Muscle layer of colon (tissue), 2 donors: ENCODE results near the gene SNAI3.

Source experiments
- H3K27ac ChIP-seq: one replicate; pipeline ENCODE4 v1.7.0; 2013; ENCODE audit warnings: low read depth, mild to moderate bottlenecking, low read length, moderate library complexity
- H3K27me3 ChIP-seq, 2 donors: one replicate each; pipeline ENCODE4 v1.7.0; 2013; ENCODE audit warnings: low read length in 2 of 2, mild to moderate bottlenecking in 2 of 2; ENCODE audit not compliant: insufficient read depth in 2 of 2, control insufficient read depth in 1 of 2
- H3K36me3 ChIP-seq: one replicate; pipeline ENCODE4 v1.7.0; 2013; ENCODE audit warnings: mild to moderate bottlenecking, low read length; ENCODE audit not compliant: insufficient read depth
- H3K4me1 ChIP-seq: one replicate; pipeline ENCODE4 v1.7.0; 2013; ENCODE audit warnings: mild to moderate bottlenecking, low read length; ENCODE audit not compliant: insufficient read depth
- H3K4me3 ChIP-seq, 2 donors: one replicate each; pipeline ENCODE4 v1.7.0; 2013; ENCODE audit warnings: low read length in 2 of 2, low read depth in 1 of 2, mild to moderate bottlenecking in 1 of 2, moderate library complexity in 1 of 2
- H3K9ac ChIP-seq: one replicate; pipeline ENCODE4 v1.7.0; 2013; ENCODE audit warnings: low read length
- H3K9me3 ChIP-seq: one replicate; pipeline ENCODE4 v1.7.0; 2013; ENCODE audit warnings: mild to moderate bottlenecking, low read length
- donor health status: abdominal sarcoma.
- donor health status: Adenocarcinoma of cecum.

Gene SNAI3

GRCh38 chr16:88712362-88712979 is 26.2 kb upstream of the SNAI3 start:
- Histone ChIP-seq H3K36me3 (peaks cover 39% of the 10 kb centered on the region), H3K4me3 (no peak overlapping the region), H3K27ac (no peak overlapping the region), H3K27me3 (no peaks in the 10 kb centered on the region), H3K9me3 (no peaks in the 10 kb centered on the region), H3K9ac (no peak overlapping the region), H3K4me1 (peaks cover 2% of the 10 kb centered on the region)

GRCh38 chr16:88711750-88712340 is 25.5 kb upstream of the SNAI3 start:
- Histone ChIP-seq H3K27me3 (no peaks in the 10 kb centered on the region), H3K4me3 (no peak overlapping the region), H3K9me3 (no peaks in the 10 kb centered on the region), H3K36me3 (peaks cover 33% of the 10 kb centered on the region), H3K27ac (no peak overlapping the region), H3K4me1 (peaks cover 8% of the 10 kb centered on the region), H3K9ac (no peak overlapping the region)

DNA sequence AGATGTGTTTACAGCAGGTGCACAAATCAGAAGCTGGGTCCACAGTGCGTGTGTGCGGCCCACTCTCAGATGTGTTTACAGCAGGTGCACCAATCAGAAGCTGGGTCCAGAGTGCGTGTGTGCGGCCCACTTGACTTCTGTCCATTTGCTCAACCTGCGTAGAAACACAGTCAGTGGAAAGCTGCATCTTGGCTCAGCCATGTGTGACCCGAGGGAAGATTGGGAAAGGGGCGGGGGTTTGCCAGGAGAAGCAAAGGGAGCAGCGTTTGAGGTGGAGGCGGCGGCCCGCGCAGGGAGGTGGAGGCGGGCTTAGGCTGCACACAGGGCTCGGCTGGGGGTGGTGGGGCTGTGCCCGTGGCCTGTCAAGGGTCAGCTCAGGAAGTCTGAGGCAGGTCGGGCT is 24.2 kb upstream of the SNAI3 start:
- Histone ChIP-seq H3K27me3 (no peaks in the 10 kb centered on the region), H3K9ac (no peak overlapping the region), H3K4me1 (peaks cover 10% of the 10 kb centered on the region), H3K36me3 (peaks cover 20% of the 10 kb centered on the region), H3K4me3 (no peak overlapping the region), H3K27ac (no peak overlapping the region), H3K9me3 (no peaks in the 10 kb centered on the region)

- peak overlapping the region; percentile 88 for H3K27ac ChIP-seq
- no peaks in the 10 kb centered on the region for H3K36me3 ChIP-seq
- no peaks in the 10 kb centered on the region for H3K27me3 ChIP-seq
- H3K9ac ChIP-seq, result peak overlapping the region; percentile 63
- H3K4me3 ChIP-seq, result peak overlapping the region; percentile 95 to 99
- peaks cover 20% of the 10 kb centered on the region for H3K4me1 ChIP-seq
- no peaks in the 10 kb centered on the region for H3K9me3 ChIP-seq
Observed at GRCh38 chr16:88706965-88707826, 20.9 kb upstream of the SNAI3 start.

DNA sequence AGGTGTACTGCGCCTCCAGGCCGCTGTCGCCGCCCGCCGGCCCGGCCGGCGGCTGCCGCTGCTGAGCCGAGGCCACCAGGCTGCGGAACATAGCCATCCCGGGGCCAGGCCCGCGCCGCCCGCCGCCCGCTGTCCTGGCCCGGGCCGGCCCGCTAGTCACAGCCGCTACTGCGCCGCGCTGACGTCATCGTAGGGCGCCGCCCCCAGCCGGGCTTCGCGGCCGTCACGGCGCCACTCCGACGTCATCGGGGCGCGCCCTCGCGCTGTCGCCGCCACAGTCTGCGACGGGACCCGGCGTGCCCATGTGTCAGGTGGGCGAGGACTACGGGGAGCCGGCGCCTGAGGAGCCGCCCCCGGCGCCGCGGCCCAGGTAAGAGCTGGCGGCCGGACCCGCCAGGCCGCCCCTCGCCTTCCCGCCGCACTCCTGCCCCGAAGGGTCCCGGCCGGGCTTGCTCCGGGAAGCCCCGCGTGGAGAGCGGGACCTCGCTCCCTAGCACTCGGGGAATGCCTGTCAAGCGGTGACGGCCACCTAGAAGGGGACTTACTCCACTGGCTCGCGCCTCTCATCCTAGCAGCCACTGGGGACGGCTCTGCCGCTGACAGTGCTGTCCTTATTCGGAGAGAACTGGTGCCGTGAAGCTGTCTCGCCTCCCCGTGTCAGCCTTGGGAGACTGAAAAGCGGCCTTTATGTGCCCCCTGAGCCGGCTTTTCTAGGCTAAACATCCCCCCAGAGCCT is 20.1 kb upstream of the SNAI3 start, which contains the start of the genes CTU2 and RNF166:
TSS of gene CTU2 (plus strand) at position 275 of the 736 bp plus-strand sequence. CDS start at position 303, 28 bp downstream.
TSS of gene RNF166 (minus strand) at position 180 of the 736 bp plus-strand sequence. CDS start at position 97, 83 bp downstream.
- Histone ChIP-seq H3K4me1 (peaks cover 20% of the 10 kb centered on the region), H3K27ac (peak within 1 kb of the TSS; percentile 88), H3K9me3 (no peaks in the 10 kb centered on the region), H3K9ac (peak within 1 kb of the TSS; percentile 70), H3K4me3 (peak within 1 kb of the TSS; percentile 95 to 99), H3K27me3 (no peaks in the 10 kb centered on the region), H3K36me3 (no peaks in the 10 kb centered on the region)

GRCh38 chr16:88705801-88706228 is 19.5 kb upstream of the SNAI3 start:
- Histone ChIP-seq H3K36me3 (no peaks in the 10 kb centered on the region), H3K27me3 (no peaks in the 10 kb centered on the region), H3K4me1 (peaks cover 20% of the 10 kb centered on the region), H3K27ac (peak overlapping the region; percentile 36), H3K9ac (peak overlapping the region; percentile 70), H3K4me3 (peak overlapping the region; percentile 95 to 99), H3K9me3 (no peaks in the 10 kb centered on the region)

GRCh38 chr16:88705076-88705684 is 18.9 kb upstream of the SNAI3 start:
- peak overlapping the region; percentile 70 for H3K9ac ChIP-seq
- no peaks in the 10 kb centered on the region for H3K27me3 ChIP-seq
- peak overlapping the region; percentile 95 to 99 for H3K4me3 ChIP-seq
- H3K4me1 ChIP-seq, result peaks cover 20% of the 10 kb centered on the region
- H3K36me3 ChIP-seq, result no peaks in the 10 kb centered on the region
- peak overlapping the region; percentile 5 for H3K27ac ChIP-seq
- H3K9me3 ChIP-seq, result no peaks in the 10 kb centered on the region

DNA sequence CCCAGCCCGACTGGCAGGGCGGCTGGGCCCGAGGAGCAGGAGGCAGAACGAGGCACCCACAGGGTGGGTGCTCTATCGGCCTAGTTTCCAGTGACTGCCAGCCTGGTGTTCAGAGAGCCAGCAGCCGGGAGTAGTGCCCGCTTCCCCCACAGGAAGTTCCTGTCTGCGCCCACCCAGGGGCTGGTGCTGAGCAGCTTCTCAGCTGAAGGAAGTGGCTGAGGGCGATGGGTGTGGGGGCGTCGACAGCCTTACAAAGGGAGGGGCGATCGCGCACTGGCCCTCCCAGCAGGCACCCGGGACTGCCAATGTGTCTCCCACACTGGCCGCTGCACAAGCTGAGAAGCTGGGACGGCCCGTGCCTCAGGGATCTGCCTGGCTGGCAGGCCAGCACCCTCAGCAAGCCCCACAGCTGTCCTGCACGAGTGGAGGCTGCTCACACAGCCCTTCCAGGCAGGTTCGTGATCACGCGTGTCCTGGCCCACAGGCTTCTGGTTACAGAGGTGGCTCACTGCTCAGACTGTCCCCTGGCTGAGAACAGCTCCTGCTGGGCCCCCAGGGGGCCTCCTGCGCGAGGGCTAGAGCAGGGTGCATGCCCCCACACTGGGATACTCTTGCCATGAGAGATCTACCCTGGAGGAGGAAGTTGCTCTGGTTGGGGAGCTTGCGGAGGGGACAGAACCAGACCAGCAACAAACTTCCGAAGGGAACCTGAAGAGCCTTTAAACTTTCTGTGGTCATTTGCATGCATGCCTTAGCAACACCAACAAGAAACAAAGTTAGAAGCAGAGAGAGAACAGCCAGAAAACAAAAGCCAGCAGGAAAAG is 17.4 kb upstream of the SNAI3 start:
- peaks cover 6% of the 10 kb centered on the region for H3K36me3 ChIP-seq
- H3K27me3 ChIP-seq, result no peaks in the 10 kb centered on the region
- no peaks in the 10 kb centered on the region for H3K9me3 ChIP-seq
- peak overlapping the region in 1 of 2 donors; percentile 2 for H3K4me3 ChIP-seq
- H3K9ac ChIP-seq, result no peak overlapping the region
- peaks cover 20% of the 10 kb centered on the region for H3K4me1 ChIP-seq
- H3K27ac ChIP-seq, result no peak overlapping the region

- Histone ChIP-seq H3K4me3 (no peak overlapping the region), H3K36me3 (peaks cover 15% of the 10 kb centered on the region), H3K27ac (no peak overlapping the region), H3K4me1 (peaks cover 20% of the 10 kb centered on the region), H3K9ac (no peak overlapping the region), H3K27me3 (no peaks in the 10 kb centered on the region), H3K9me3 (no peaks in the 10 kb centered on the region)
Observed at GRCh38 chr16:88702371-88703210, 16.3 kb upstream of the SNAI3 start.
